ENCODE measurements around the gene FOXE3.

FOXE3 gene

DNA sequence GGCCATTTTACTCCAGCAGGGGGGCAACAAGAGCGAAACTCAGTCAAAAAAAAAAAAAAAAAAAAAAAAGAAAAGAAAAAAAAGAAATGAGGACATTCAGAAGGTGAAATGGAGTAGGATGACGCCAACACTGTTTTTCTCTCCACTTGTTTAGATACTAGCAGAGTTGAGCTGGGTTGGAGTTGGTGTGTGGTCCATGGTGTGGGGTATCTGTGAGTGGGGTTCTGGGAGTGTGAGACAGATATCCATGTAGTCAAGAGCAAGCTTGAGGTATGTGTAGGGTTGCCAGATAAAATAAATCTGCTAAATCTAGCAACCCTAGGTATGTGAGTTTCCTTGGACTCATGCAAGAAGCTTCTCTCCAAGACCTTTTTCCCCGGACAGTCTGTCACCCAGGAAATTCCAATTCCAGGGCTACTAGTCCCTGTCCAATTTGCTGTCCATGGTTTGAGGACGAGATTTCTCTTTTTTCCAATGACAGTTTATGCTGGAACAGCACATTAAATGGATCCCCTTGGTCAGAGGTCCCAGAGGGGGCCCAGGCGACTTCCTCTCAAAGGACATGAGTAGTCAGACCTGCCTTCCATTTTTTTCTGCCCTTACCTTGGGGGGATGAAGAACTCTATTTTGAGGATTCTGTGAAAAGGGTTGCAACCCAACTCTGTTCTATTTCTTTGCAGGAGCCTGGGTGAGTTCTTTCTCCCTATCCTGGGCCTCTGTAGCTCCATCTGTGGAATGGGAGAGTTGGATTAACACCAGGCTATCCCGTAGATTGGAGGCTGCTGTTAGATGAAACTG is 19.6 kb downstream of the FOXE3 start:
- DNase-seq (ENCODE audit: low read depth): no peak

DNA sequence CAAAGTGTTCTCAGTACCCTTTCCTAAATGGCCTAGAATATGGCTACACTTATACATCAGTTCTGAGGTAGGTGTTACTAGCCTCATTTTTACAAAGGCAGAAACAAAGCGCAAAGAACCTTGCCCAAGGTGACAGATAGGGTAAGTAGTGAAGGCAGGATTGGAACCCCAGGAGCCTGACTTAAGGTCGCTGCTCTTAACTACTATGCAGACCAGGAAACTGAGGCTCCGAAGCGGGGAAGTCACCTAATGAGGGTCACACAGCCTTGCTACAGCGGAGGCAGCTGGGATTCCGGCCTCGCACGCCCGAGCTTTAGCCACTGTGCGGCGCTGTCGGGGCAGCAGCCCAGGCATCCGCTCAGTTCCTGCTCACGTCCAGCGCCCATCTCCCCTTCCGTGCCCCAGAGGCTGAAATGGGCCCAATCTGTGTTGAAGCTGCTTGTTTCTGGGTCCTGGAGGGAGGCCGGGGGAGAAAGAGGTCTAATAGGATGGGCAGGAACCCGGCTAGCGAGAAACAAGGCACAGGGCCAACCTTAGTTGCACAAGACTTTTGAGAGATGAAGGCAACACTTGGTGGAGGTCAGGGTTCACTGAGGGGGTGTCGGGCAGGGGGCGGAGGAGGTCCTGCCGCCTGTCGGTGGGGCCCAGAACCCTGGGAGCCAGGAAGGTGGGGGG is 20.4 kb downstream of the FOXE3 start:
- DNase-seq (ENCODE audit: low read depth): peak; percentile 24

DNA sequence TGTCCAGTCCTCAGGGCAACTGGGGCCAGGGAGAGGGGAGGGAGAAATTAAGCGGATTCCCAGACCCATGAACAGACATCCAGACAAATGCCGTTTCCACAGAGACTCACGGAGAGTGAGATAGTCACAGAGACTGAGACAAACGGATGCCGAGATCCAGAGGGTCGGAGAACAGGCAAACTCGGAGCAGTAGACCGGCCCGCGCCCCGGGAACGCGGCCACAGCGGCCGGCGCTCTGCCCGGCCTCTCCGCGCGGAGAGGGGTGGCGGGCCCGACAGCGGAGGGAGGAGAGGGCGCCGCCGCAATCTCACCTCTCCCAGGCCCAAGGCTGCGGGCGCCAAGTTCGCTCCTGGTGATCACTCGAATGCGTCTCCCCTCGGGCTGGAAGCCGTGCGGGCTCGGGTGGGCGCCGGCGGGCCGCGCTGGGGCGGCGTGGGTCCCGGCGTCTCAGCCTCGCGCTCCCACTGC is 20.9 kb downstream of the FOXE3 start:
- no peak for DNase-seq (ENCODE audit: low read depth)

DNA sequence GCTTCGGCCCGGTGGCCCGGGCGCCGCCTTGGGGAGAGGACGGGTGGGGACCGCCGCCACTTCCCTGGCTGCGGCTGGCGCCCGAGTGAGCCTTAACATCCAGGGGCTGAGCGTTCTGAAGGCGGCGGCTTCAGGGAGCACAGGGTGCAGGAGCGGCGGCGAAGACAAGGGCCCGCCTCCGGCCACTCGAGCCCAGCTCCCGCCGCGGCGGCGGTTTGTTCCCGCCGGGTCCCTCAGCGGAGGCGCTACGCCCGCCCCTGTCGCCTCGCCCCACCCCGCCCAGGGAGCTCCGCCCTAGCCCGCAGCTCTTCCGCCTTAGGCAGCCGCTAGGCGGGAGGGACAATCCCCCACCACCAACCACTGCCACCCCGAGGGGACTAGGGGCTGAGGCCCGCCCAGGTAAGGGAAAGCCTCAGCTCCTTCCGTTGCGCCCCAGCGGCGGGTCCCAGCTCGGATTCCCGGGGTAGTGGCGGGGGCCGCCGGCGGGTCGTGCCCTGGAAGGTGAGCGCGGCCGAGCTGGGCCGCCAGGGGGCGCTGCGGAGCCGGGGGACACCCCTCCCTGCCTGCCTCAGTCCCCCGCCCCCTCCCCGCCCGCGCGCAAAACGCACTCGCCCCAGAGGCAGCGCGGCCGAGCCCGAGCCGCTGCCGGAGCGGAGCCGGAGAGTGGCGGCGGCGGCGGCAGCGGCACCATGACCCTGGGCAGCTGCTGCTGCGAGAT is 21.5 kb downstream of the FOXE3 start, which contains the start of gene FOXD2:
Gene FOXD2, plus strand, starts transcription at position 598 of the 718 bp plus-strand sequence. Its CDS starts 92 bp downstream, at position 690.
- no peak for DNase-seq (ENCODE audit: low read depth)

DNA sequence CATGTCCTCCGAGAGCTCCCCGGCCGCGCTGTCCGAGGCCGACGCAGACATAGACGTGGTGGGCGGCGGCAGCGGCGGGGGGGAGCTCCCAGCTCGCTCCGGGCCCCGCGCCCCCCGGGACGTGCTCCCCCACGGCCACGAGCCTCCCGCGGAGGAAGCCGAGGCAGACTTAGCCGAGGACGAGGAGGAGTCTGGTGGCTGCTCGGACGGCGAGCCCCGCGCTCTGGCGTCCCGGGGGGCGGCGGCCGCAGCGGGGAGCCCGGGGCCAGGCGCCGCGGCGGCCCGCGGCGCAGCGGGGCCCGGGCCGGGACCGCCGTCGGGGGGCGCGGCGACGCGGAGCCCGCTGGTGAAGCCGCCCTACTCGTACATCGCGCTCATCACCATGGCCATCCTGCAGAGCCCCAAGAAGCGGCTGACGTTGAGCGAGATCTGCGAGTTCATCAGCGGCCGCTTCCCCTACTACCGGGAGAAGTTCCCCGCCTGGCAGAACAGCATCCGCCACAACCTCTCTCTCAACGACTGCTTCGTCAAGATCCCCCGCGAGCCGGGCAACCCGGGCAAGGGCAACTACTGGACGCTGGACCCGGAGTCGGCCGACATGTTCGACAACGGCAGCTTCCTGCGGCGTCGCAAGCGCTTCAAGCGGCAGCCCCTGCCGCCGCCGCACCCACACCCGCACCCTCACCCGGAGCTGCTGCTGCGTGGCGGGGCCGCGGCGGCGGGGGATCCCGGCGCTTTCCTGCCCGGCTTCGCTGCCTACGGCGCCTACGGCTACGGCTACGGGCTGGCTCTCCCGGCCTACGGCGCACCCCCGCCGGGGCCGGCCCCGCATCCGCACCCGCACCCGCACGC is 22.3 kb downstream of the FOXE3 start:
- DNase-seq (ENCODE audit: low read depth): no peak

DNA sequence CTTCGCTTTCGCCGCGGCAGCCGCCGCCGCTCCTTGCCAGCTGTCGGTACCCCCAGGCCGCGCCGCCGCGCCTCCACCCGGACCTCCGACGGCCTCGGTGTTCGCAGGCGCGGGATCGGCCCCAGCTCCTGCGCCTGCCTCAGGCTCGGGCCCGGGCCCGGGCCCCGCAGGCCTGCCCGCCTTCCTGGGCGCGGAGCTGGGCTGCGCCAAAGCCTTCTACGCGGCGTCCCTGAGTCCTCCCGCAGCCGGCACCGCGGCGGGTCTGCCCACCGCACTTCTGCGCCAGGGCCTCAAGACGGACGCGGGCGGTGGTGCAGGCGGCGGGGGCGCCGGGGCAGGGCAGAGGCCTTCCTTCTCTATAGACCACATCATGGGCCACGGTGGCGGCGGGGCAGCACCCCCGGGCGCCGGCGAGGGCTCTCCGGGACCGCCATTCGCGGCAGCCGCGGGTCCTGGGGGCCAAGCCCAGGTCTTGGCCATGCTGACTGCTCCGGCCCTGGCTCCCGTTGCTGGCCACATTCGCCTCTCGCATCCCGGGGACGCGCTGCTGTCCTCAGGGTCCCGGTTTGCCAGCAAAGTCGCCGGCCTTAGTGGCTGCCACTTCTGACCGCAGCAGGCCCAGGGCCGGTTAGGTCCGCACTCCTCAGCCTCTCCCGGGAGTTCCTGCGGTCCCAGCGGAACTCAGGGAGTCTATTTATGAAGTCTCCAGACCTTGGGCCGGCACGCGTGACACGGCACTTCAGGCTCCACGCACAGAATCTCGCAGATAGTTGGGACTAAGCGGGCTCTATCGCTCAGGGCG is 23.1 kb downstream of the FOXE3 start:
- no peak for DNase-seq (ENCODE audit: low read depth)

DNA sequence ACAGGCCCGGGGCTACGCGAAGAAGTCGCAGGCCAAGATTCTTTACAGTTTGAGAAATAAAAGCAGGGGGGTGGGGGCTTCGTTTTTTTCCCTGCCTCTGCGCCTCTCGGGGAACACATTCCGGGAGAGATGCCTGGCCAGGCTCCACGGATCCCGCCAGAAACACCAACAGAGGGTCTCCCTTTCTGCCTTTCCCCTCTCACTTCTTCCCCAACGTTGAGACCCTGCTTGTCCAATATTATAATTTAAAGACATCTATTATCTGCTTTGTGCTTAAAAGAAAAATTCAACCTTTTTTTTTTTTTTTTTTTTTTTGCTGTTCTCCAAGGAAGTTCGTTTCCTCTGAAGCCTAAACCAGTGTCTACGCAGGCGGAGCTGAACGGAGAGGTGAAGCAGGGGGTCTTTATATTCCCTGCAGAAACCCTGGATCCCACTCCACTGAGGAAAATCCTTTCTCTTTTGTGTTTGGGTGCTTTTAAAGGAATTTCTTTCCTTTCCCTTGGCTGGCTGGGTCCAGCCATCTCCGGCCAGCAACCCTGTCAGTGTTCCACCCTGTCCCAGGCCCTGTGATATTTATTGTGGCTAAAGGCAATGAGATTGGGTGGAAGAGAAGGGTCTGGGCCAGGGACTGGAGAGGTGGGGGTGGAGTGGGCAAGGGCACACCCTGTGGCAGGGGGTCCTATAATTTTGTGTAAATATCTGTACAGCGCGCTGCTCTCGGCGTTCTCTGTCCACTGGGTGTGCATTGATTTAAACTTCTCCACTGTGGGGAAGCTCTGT is 23.9 kb downstream of the FOXE3 start:
- DNase-seq (ENCODE audit: low read depth): no peak

DNA sequence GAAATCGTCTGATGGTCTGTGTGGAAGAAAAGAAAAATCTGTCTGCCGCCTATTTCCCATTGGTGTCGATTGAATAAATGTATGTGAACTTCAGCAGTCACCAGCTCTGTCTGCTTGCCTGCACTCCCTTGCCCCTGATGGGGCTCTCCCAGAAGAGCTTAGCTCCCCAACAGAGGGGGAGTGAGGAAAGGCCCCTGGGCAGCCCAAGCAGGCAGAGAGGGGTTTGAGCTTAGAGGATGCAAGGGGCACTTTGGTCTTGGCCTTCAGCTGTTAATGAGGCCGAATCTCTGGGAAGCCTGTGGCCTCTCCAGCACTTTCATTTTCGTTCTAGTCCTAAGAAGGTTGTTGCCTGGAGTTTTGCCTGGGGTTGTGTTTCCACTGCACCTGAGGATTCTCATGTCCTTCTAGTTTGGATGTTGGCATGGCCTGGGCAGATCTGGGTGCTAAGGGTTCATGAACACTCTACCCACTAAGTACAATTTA is 24.6 kb downstream of the FOXE3 start:
- no peak for DNase-seq (ENCODE audit: low read depth)

DNA sequence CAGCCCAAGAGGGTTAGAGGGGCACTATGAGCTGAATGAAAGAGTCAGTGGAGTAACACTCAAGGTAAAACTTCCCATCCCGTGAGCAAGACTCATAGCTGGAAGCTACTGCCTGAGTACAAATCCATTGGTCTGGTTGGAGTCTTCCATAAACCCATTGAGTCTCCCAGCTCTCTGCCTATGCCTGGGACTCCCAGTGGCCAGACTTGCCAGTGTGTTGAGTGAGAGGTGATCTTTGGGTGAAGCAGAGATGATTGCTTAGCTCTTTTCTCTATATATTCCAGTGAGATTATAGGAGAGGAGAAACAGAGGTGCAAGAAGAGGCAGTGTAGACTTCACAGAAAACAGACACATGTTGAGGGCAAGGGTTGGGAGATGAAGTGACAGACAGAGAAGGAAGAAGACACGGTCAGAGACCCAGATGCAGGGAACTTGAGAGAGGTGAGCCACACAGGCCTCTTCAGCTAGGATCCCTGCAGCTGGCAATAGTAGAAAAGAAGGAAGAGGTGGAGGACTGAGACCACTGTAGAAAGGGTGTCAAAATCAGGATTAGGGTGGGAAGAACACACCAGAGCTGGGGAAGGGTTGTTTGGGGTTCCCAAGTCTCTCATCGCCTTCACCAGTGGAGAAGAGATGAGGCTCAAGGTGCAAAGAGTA is 25.5 kb downstream of the FOXE3 start:
- no peak for DNase-seq (ENCODE audit: low read depth)

DNA sequence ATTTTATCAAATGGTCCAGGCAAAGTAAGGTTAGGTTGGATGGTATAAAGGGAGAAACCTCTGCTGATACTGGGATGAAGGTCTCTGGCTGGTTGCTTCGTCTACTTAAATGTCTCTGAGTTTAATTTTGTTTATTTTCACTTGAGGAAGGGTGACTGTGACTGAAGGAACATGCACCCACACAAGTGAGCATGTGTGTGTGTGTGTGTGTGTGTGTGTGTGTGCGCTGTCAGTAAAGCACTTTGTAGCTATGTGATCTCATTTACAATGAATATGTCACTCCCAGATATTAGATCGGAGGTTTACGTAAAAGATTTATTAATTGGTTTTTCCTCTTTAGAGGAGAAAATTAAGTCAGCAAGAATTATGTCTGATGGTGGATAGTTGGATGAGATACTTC is 26.1 kb downstream of the FOXE3 start:
- DNase-seq (ENCODE audit: low read depth): no peak

DNA sequence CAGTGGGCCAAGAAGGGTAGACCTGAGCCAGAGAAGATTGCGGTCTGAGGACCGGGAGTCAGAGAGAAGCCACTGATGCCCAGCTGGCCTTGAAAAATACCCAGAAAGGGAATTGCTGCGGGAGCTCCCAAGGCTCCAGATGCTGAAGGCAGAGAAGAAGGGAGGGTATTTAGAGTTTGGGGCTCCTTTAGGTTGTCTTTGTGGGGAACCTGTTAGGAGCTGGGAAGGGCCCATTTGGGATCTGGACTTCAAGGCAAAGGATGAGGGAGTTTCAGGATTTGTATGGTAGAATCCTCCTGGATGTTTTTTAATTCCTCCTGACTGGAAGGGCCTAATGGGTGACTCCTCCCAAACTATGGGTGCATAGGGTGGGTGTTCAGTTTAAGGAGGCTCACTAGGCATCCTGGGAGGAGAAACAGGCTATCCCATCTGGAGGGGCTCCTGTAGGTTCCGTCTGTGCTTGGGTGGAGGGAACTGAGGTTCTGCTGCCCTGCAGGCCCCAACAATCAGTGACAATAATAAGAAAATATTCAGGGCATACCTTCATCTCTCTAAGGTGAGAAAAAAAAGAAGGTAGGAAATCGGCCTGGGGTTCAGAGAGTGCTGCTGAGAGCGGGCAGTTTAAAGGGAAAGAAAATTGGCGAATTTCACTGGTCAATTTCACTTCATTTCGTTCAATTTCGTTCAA is 26.9 kb downstream of the FOXE3 start:
- no peak for DNase-seq (ENCODE audit: low read depth)

DNA sequence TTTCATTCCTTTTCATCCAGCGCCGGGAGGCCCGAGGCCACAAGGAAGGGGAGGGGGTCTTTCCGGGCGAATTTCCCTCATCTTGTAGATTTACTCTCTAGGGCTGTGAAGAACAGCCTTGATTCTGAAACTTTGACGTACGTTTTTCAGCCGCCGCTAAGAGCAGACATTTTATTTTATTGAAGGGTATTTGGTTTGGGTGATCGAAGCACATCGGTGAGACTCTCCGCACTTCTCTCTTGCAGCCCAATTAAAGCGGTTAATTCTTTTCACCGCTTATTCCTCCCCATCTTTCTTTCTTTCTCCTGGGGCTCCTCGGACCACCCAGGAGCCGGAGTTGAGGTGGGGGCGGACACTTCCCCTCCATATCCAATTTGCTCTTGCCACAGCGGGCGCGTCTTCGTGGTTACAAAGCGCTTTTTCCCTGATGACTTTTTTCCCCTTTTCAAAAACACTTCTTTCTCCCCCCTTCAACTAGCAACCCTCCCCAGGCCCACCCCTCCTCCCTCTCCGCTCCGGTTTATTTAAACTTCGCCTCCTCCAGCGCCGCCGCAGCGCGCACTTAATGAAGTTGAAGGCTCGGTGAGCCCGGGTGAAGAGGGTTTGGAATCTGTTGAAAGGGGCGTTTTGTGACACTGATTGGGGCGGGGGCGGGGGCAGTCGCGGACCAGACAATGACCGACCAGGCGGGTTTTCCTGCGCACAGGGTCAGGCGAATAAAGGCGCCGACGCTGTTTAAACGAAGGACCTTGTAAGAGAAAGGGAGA is 27.6 kb downstream of the FOXE3 start:
- DNase-seq (ENCODE audit: low read depth): no peak

DNA sequence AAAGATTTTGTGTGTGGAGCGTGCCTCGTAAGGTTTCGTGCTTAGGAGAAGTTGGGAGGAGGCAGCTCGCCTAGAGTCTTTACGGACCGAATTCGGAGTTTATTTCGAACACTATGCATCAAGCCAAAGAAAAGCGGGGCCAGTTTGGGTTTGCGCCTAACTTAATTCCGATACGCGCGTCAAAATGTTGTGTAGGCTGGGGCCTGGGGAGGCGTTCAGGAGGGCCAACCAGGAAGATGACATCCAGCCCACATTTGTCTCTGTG is 28.1 kb downstream of the FOXE3 start:
- DNase-seq (ENCODE audit: low read depth): no peak

DNA sequence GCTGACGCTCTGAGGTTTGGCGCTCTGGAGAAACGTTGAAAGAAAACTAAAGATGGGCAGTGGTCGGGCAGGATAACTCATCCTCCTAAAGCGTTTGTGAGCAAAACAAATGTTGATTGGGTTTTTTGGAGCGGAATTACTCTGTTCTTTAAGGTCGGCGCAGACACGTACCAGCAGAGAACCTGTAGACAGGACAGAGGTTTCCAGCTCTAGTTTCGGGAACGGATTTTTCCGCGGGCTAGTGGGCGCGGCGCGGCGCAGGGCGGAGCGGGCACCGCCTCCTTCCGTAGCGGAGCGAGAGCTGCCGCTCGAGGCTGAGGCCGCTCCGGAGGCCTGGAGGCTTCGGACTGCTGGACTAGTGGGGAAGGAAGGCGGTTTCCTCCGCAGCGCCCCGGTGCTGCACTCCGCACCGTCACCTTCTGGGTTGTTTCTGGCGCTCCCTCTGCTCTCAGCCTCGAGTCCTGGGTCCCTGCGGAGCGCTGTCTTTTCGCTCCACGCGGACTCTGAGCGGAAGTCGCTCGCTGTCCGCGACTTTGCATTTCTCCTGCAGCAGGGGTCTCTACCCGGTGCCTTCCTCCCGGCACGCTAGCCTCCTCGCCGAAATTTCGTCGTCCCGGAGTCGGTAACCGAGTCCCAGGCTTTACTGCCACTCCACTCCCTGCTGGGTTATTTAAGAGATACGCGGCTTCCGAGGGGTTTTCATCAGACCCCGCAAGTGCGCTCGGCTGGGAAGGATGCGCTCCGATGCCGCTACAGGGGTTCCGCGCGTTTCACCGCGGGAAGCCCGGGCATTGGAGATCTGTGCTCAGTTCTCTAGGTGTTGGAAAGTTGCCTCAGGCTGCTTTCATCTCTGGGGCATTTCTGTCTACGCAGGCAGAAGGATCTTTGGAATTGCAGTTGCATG is 28.7 kb downstream of the FOXE3 start:
- no peak for DNase-seq (ENCODE audit: low read depth)

DNA sequence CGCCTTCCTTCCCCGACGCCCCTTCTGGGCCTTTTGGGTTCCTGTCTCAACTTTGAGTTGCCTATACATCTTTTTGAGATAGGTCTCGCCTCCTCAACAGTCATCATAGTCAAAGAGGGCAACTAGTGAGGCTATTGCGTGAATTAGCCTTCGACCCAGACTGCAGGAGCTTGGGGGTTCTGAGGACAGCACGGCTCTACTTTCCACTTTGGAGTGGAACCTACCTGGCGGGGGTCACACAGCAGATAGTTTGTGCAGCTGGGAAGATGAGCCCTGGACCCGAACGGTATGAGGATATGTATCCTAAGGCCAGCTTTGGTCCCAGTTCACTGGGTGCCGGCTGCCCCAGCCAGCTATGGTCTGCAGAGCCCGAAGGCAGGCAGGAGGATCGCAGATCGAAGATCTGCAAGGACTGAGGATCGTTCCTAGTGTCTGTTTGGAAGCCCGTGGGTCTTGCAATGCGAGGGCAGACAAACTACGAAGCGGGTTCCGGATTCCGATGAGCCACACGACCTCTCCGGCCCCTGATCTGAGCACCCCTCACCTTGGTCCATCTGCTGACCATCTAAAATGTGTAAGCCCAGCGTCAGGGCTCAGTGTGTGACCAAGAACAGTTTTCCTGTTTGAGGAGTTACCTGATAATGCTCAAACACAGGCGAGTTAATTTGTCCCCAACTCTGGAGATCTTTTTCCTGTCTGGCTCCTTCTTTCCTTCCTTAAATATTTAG is 29.9 kb downstream of the FOXE3 start:
- no peak for DNase-seq (ENCODE audit: low read depth)

DNA sequence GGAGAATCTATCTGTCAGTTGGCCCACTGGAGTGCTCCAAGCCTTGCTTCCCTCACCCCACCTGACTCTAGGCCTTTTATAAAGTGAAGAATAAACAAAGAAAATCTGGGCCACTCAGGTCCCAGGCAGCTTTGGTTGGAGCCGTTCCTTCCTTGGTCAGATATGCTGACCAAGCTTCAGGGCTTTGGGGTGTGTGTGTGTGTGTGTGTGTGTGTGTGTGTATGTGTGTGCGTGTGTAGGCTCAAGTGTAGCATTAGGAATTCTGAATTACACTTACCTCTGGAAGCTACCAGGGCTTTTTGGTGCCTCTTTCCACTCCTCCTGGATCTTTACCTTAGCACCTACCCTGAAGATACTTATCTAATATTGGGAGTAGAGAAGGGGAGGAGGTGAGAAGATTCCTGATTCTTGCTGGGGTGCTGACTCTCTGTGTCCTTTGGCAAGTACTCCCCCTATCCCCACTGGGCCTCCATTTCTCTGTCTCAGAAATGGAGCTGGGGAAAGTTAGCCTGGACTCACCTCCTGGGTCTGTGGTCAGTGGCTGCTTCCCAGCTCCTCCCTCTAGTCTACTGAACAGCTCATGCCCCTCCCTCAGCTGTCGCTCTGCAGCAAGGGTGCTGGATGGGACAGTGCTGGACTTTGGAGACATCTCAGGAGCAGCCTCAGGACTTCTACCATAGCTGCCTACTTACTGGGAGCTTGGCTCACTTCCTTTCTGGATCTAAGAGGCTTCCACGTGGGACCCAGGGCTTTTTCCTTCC is 32.6 kb downstream of the FOXE3 start:
- DNase-seq (ENCODE audit: low read depth): no peak

Data from amniotic epithelial cell (primary cell).